Astrocyte of the spinal cord (primary cell): Measurements from ENCODE around the gene FABP6.

Experiments used
- DNase-seq: peaks from one replicate; pipeline ENCODE4 v3.0.0; 2011; ENCODE audit warnings: low read depth, low spot score
- H3K4me3 ChIP-seq: 2 replicates; pipeline ENCODE4 v1.5.1; 2011; ENCODE audit warnings: low read depth, mild to moderate bottlenecking, low read length, moderate library complexity
- CTCF ChIP-seq: IDR thresholded peaks from 2 replicates; pipeline ENCODE4 v1.5.1; 2012; ENCODE audit warnings: low read depth, mild to moderate bottlenecking, low read length, inconsistent platforms
- in situ Hi-C: cut with HindIII; loops from 2 replicates; pipeline ENCODE4 v1.10.0; 2017; ENCODE audit warnings: low sequenced_read_pairs

Gene FABP6

GRCh38 chr5:160272264-160272663, 43.0 kb downstream of the FABP6 start:
- in situ Hi-C loops, result no loop called here
- no peak for DNase-seq
- TF ChIP-seq CTCF, result no peak
- no peak overlapping the region for H3K4me3 ChIP-seq

- no peak for DNase-seq
- in situ Hi-C loops, result no loop called here
- no peak for TF ChIP-seq CTCF
- H3K4me3 ChIP-seq, result no peak overlapping the region
These were observed 43.6 kb downstream of the FABP6 start for GRCh38 chr5:160272889-160273288.

- in situ Hi-C loops, result no loop called here
- TF ChIP-seq CTCF, result no peak
- no peak overlapping the region for H3K4me3 ChIP-seq
- no peak for DNase-seq
These were observed 45.2 kb downstream of the FABP6 start for GRCh38 chr5:160274483-160274931.

- DNase-seq, result no peak
- no peak for TF ChIP-seq CTCF
- no peak overlapping the region for H3K4me3 ChIP-seq
- in situ Hi-C loops, result no loop called here
These were observed 49.0 kb downstream of the FABP6 start for GRCh38 chr5:160278343-160278742.

GRCh38 chr5:160280384-160281095, 51.2 kb downstream of the FABP6 start:
- in situ Hi-C loops, result no loop called here
- DNase-seq, result no peak
- no peak for TF ChIP-seq CTCF
- H3K4me3 ChIP-seq, result no peak overlapping the region

- no peak overlapping the region for H3K4me3 ChIP-seq
- DNase-seq, result no peak
- TF ChIP-seq CTCF, result no peak
- in situ Hi-C loops, result no loop called here
These were observed 52.0 kb downstream of the FABP6 start for GRCh38 chr5:160281275-160281674.
